Naive B cell (primary cell): Measurements from ENCODE around the gene RPS2. TPM values are rescaled to one million over a fixed set of nuclear protein-coding genes. Genes with fewer than 3 reads are reported as not detected.

Experiments
- polyA plus RNA-seq, 6 donors: library from polyadenylated mRNA; unstranded; fragments of 300-500 nt; fragmentation: Illumina TruSeq; gene quantifications; one replicate each; pipeline ENCODE4 v1.2.3, GENCODE V29; 2021; ENCODE audit warnings: low read depth in 6 of 6

Gene RPS2
- polyA plus RNA-seq, 6 donors from 2014 or later, result 5,355 to 7,267 (median 6,090) TPM

Other genes with a start within 250 kb of the RPS2 start
- 10 to 100 TPM; 32.0 to 61.1 (median 49.1) TPM for gene NME3, start 193.3 kb downstream of the RPS2 start, polyA plus RNA-seq
- gene EME2, start 192.0 kb downstream of the RPS2 start, polyA plus RNA-seq, result 1 to 10 TPM in 1 of 6 donors, under 1 TPM in 5; 0.43 to 2.8 (median 0.93) TPM
- 100 to 1,000 TPM in 4 of 6 donors, 10 to 100 TPM in 2; 76.4 to 120 (median 108) TPM for gene MRPS34, start 191.7 kb downstream of the RPS2 start, polyA plus RNA-seq
- gene SPSB3, start 182.3 kb downstream of the RPS2 start, polyA plus RNA-seq, result 10 to 100 TPM; 30.2 to 54.1 (median 36.2) TPM
- 100 to 1,000 TPM in 1 of 6 donors, 10 to 100 TPM in 5; 69.1 to 110 (median 81.0) TPM for gene NUBP2, start 181.9 kb downstream of the RPS2 start, polyA plus RNA-seq
- gene IGFALS, start 171.1 kb downstream of the RPS2 start, polyA plus RNA-seq, result under 1 TPM in 1 of 6 donors, not detected in 5; 0.13 TPM
- 10 to 100 TPM; 21.1 to 68.5 (median 39.1) TPM for gene HAGH, start 138.0 kb downstream of the RPS2 start, polyA plus RNA-seq
- 10 to 100 TPM; 20.2 to 28.1 (median 24.5) TPM for gene FAHD1, start 137.6 kb downstream of the RPS2 start, polyA plus RNA-seq
- gene MEIOB, start 92.7 kb downstream of the RPS2 start, polyA plus RNA-seq, result not detected
- gene HS3ST6, start 46.4 kb downstream of the RPS2 start, polyA plus RNA-seq, result not detected
- gene MSRB1, start 21.6 kb downstream of the RPS2 start, polyA plus RNA-seq, result 10 to 100 TPM; 15.6 to 34.5 (median 18.8) TPM
- not detected for gene RPL3L, start 10.1 kb downstream of the RPS2 start, polyA plus RNA-seq
- 100 to 1,000 TPM; 163 to 200 (median 194) TPM for gene NDUFB10, start 5.3 kb downstream of the RPS2 start, polyA plus RNA-seq
- gene RNF151, start 2.0 kb upstream of the RPS2 start, polyA plus RNA-seq, result not detected
- gene TBL3, start 7.2 kb upstream of the RPS2 start, polyA plus RNA-seq, result 10 to 100 TPM; 10.9 to 54.8 (median 35.4) TPM
- gene NOXO1, start 16.6 kb upstream of the RPS2 start, polyA plus RNA-seq, result not detected
- gene GFER, start 19.4 kb upstream of the RPS2 start, polyA plus RNA-seq, result 10 to 100 TPM; 31.9 to 58.2 (median 37.6) TPM
- gene SYNGR3, start 25.1 kb upstream of the RPS2 start, polyA plus RNA-seq, result 1 to 10 TPM in 5 of 6 donors, not detected in 1; 1.5 to 4.1 (median 2.8) TPM
- 1 to 10 TPM; 2.7 to 8.4 (median 3.9) TPM for gene ZNF598, start 45.0 kb upstream of the RPS2 start, polyA plus RNA-seq
- not detected for gene NPW, start 55.0 kb upstream of the RPS2 start, polyA plus RNA-seq
- not detected for gene NHERF2, start 62.1 kb upstream of the RPS2 start, polyA plus RNA-seq
- gene NTHL1, start 83.0 kb upstream of the RPS2 start, polyA plus RNA-seq, result 10 to 100 TPM; 21.4 to 38.3 (median 26.0) TPM
- gene TSC2, start 83.2 kb upstream of the RPS2 start, polyA plus RNA-seq, result 10 to 100 TPM; 16.6 to 45.0 (median 24.9) TPM
- gene PKD1, start 171.1 kb upstream of the RPS2 start, polyA plus RNA-seq, result 10 to 100 TPM in 1 of 6 donors, 1 to 10 TPM in 5; 2.8 to 10.4 (median 4.0) TPM
- gene RAB26, start 183.8 kb upstream of the RPS2 start, polyA plus RNA-seq, result 1 to 10 TPM in 4 of 6 donors, under 1 TPM in 1, not detected in 1; 0.66 to 2.7 (median 1.4) TPM
- 1 to 10 TPM; 4.2 to 9.4 (median 5.6) TPM for gene TRAF7, start 191.0 kb upstream of the RPS2 start, polyA plus RNA-seq
- gene CASKIN1, start 231.8 kb upstream of the RPS2 start, polyA plus RNA-seq, result not detected
- 10 to 100 TPM; 28.1 to 43.1 (median 33.4) TPM for gene MLST8, start 240.6 kb upstream of the RPS2 start, polyA plus RNA-seq
- gene BRICD5, start 246.0 kb upstream of the RPS2 start, polyA plus RNA-seq, result under 1 TPM in 2 of 6 donors, not detected in 4; 0.48 to 0.49 TPM